ELR (cell line): Measurements from ENCODE around the gene SPIN2A.
"Not testable (repeated sequence)": the region's sequence is repeated elsewhere in the genome, so short reads cannot be mapped to it uniquely, and the experiment has no call there.

Source experiments
- DNase-seq: peaks from one replicate; pipeline ENCODE4 v3.0.0-alpha.2; 2015; ENCODE audit warnings: low read depth

The SPIN2A gene

GRCh38 chrX:57137073-57137472 is at the start of gene SPIN2A:
Gene SPIN2A, minus strand, starts transcription at chrX:57137397. Its CDS starts 800 bp downstream, at chrX:57136597.
- DNase-seq: not testable (repeated sequence)

- no peak for DNase-seq
Measured at GRCh38 chrX:57178605-57179004, 41.4 kb upstream of the SPIN2A start.

DNA sequence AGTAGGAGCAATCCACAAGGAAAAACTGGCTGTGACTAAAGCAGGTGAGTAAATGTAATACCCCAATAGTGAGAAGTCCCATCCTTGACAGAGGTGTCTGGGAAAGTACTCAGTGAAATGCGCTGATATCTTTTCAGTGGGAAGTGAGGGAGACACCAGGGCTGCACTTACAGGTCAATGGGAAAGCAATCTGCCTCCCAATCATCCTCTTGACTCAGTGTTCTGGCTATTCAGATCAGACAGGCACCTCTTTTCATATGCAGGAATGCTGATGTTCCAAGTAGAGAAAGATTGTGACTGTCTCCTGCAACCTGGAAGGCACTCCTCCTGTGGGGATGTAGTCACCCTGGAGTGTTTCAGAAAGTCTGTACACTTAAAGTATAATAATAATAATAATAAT is 39.9 kb upstream of the SPIN2A start:
- DNase-seq: no peak

- DNase-seq: no peak
Measured at GRCh38 chrX:57172544-57172943, 35.3 kb upstream of the SPIN2A start.

DNA sequence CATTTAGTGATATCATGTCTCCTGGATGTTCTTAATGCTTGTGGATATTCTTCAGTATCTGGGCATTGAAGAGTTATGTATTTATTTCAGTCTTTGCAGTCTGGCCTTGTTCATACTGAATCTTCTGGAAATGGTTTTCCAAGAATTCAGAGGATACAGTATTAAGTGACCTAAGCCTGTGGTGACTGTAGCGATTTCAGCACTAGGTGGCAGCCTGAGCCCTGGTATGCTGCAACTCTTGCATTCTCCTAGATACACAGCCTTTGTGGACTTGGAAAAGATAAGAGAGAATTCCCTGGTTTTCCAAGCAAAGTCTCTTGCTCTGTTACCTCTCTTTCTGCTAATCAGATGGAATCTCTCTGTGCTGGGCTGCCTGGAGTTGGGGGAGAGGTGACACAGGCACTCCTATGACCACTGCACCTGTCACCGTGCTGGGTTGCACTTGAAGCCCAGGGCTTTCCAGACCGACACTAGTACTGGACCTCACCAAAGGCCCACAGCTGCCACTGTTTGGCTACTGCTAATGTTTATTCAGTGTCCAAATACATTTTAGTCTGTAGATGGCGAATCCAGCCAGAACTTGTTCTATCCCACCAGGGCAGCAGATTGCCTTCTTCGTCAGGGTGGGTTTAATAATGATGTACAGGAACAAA is 19.3 kb upstream of the SPIN2A start:
- DNase-seq: peak; percentile 10

DNA sequence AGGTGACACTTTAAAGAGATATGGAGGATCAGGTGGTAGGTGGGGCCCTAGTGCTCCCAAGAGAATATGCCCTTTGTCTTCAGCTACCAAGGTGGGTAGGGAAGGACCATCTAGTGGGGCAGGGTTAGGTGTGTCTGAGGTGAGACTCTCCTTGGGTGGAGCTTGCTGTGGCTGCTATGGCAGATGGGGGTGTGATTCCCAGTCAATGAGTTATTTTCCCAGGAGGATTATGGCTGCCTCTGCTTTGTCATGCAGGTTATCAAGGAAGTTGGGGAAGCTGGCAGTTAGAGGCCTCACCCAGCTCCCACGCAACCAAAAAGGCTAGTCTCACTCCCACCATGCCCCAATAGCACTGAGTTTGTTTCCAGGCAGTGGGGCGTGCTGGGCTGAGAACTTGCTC is 18.0 kb upstream of the SPIN2A start:
- DNase-seq: no peak

DNA sequence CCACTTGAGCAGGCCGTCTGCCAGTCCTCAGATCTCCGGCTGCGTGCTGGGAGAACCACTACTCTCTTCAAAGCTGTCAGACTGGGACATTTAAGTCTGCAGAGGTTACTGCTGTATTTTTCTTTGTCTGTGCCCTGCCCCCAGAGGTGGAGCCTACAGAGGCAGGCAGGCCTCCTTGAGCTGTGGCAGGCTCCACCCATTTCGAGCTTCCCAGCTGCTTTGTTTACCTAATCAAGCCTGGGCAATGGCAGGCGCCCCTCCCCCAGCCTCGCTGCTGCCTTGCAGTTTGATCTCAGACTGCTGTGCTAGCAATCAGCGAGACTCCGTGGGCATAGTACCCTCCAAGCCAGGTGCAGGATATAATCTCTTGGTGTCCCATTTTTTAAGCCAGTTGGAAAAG is 15.0 kb upstream of the SPIN2A start:
- not testable (repeated sequence) for DNase-seq

DNA sequence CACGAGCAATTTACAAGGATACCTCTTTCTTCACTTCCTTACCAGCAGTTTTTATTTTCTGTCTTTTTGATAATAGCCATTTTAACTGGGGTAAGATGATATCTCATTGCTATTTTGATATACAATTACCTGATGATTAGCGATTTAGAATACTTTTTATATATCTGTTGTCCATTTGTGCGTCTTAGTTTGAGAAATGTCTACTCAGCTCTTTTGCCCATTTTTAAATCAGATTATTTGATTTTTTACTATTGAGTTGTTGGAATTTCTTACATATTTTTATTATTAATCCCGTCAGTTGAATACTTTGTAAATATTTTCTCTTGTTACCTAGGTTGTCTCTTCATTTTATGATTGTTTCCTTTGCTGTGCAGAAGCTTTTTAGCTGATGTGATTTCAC is 1.5 kb upstream of the SPIN2A start:
- no peak for DNase-seq

DNA sequence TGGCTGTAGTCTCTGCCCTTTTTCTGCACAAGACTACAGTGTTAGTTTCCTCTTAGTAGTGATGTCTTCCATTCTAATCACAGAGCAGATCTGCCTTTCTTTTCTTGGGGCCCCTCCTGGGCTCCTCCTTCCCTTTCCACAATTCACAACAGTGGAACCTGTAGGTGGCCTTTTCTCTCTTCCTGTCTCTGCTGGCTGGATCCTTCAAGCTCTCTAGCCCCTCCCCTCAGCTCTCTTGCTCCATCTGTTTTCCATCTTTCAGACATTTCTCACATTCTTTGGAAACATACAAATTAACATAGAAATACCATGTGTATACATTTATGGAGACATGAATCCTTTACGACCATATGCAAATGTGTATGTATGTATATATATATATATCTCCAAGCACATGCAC is 304 bp upstream of the SPIN2A start:
- DNase-seq: peak; percentile 4

DNA sequence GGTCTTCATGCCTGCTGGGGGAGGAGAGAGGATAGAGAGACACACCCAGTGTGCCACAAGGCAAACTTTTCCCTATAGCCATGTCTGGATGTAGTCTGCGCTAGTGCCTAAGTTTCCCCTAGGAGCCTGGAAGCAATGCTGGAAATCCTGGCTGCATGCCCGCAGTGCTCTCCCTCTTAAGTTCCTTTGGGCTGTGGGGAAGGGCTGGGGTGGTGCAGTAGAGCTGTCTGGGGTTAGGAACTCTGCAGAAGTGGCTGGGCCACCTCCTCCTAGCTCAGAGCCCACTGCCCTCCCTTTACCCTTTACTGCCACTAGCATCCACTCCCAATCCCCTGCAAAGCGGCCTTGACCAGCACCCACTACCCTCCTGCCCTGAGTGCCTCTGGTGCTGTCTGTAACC is 608 bp downstream of the SPIN2A start:
- not testable (repeated sequence) for DNase-seq

DNA sequence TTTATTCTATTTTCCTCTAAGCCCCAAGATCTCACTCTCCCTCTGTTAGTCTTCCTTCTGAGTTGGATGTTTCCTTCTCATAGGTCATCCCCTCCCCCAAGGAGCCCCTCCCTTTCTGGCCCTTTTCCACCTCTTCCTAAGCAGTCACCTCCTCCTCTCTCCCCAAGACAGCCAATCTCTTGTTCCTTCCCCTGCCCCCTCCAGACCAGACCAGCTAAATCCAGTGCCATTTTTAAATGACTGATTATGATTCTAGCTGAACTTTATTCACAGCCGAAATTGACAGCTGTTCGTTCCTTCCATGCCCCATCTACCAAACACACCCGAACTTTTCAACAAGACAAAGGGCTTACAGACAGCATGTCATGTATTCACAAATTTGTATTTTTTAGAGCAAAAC is 1.9 kb downstream of the SPIN2A start:
- DNase-seq: no peak

GRCh38 chrX:57134702-57135101 is 2.5 kb downstream of the SPIN2A start:
- peak; percentile 7 for DNase-seq

GRCh38 chrX:57133706-57134105 is 3.5 kb downstream of the SPIN2A start:
- DNase-seq: no peak

DNA sequence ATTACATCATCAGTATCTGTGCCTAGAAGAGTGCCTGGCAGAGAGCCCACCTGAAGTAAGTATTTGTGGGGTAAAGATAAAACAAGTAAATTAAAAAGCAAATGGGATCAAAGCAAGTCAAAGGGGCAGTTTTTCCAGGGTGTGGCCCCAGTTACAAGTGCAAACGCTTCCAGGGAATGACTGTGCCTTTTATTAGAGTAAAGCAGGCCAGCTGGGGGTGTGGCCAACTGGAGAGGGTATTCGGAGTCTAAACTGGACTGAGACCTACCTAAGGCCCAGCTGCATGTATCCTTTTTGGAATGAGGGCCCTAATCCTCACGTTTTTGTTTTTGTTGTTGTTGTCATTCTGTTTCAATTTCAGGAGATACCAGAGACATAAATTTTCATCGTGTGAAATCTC is 3.9 kb downstream of the SPIN2A start:
- DNase-seq: not testable (repeated sequence)

GRCh38 chrX:57132046-57132445 is 5.2 kb downstream of the SPIN2A start:
- no peak for DNase-seq

DNA sequence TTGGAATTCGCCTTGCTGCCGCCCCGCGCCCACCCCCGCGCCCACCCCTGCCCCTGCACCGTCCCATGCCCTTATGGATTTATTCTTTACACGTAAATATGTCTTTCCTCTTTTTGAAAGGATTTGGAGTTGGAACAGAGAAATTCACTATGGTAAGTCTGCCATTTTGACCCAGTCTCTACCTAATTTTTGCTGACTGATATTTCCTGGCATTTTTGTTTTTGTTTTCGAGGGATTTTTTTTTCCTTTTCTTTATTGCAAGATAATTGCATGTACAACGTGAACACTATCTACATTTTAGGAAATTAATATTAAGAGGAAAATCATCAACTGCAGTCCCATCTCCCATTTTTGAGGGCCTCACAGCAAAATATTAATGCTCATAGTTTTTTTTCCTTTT is 15.4 kb downstream of the SPIN2A start:
- no peak for DNase-seq

- peak; percentile 85 for DNase-seq
Measured at GRCh38 chrX:57121162-57121755, 15.9 kb downstream of the SPIN2A start, which contains the start of gene SPIN2B. Gene SPIN2B, minus strand, starts transcription at chrX:57121548.

DNA sequence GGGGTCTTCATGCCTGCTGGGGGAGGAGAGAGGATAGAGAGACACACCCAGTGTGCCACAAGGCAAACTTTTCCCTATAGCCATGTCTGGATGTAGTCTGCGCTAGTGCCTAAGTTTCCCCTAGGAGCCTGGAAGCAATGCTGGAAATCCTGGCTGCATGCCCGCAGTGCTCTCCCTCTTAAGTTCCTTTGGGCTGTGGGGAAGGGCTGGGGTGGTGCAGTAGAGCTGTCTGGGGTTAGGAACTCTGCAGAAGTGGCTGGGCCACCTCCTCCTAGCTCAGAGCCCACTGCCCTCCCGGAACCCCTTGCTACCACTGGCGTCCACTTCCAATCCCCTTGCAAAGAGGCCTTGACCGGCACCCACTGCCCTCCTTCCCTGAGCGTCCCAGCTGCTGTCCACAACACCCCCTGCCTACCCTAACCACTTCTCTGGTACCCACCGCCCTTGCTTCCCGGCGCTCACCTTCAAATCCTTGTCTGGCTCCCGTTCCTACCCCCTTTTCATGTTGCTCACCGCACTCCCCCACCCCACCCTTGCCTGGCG is 16.5 kb downstream of the SPIN2A start:
- DNase-seq: not testable (repeated sequence)

GRCh38 chrX:57119416-57119815 is 17.8 kb downstream of the SPIN2A start:
- DNase-seq: no peak

DNA sequence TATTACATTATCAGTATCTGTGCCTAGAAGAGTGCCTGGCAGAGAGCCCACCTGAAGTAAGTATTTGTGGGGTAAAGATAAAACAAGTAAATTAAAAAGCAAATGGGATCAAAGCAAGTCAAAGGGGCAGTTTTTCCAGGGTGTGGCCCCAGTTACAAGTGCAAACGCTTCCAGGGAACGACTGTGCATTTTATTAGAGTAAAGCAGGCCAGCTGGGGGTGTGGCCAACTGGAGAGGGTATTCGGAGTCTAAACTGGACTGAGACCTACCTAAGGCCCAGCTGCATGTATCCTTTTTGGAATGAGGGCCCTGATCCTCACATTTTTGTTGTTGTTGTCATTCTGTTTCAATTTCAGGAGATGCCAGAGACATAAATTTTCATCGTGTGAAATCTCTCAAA is 19.6 kb downstream of the SPIN2A start:
- not testable (repeated sequence) for DNase-seq

GRCh38 chrX:57104921-57105398 is 32.2 kb downstream of the SPIN2A start:
- no peak for DNase-seq

DNA sequence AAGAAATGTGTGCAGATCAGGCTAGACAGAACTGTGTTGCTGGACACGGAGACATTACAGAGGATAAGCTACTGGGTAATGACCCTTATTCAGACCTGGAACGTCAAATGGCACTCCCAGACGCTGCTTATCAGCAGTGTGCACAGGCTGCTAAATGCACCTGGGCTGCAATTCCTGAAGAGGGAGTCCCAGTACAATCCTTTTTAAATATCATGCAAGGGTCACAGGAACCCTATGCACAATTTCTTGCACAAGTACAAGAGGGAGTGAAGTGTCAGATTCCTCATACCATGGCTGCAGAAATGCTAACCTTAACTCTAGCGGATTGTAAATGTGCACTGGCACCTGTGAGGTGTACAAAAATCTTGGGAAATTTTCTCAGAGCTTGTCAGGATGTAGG is 32.8 kb downstream of the SPIN2A start:
- DNase-seq: no peak

DNA sequence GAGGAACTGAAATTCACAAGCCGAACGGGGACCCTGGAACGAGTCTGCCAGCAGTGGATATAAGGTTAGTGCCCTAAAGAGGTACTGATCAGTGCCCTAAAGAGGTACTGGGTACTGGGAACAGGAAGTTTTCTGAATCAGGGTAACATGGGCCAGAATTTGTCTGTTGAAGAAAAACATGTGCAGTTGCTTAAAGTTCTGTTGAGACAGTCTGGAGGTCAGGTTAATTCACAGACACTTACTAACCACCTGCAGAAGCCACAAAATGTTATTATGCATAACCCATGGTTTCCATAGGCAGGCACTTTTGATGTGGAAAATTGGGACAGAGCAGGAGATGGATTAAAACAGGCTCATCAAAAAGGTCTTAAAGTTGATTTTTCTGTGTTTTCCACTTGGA is 33.7 kb downstream of the SPIN2A start:
- DNase-seq: no peak

DNA sequence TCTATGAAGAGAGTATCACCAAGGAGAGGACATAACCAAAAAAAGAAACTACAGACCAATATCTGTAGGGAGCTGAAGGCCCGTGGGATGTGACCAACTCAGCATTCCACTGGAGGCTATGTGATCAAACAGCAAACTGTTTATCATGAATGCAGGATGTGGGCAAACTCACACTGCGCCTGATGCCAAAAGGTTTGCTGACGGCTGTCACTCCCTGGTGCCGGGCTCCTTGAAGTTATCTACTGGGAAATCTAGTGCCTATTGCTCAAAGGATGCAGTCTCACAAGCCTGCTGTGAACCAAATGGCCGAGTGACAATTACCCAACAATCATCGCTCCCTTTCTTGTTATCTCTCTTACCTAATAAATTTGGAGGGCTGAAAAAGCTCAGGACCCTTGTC is 34.3 kb downstream of the SPIN2A start:
- not testable (repeated sequence) for DNase-seq
